Thyroid gland (tissue), 4 donors: Measurements from ENCODE around the gene TMEM272. TPM values are rescaled to one million over a fixed set of nuclear protein-coding genes. Genes with fewer than 3 reads are reported as not detected.

Experiments
- DNase-seq, 2 donors: peaks; one replicate each; pipeline ENCODE4 v3.0.0-alpha.2; 2019
- H3K27ac ChIP-seq, 3 donors: fragments of 200-600 bp; sonication (generic); 1 replicate in 2 of 3; 2 replicates in 1 of 3; pipeline ENCODE4 v1.5.1; 2016 to 2019; ENCODE audit warnings: mild to moderate bottlenecking in 1 of 3, moderate library complexity in 1 of 3
- H3K27me3 ChIP-seq: fragments of 200-600 bp; sonication (generic); one replicate; pipeline ENCODE4 v1.5.1; 2019
- H3K36me3 ChIP-seq, 2 donors: fragments of 200-600 bp; sonication (generic); one replicate each; pipeline ENCODE4 v1.5.1; 2016 to 2019
- H3K4me1 ChIP-seq, 2 donors: fragments of 200-600 bp; sonication (generic); one replicate each; pipeline ENCODE4 v1.5.1; 2017 to 2019
- H3K4me3 ChIP-seq, 3 donors: fragments of 200-600 bp; sonication (generic); replicated peaks in 1 of 3; 1 replicate in 2 of 3; 2 replicates in 1 of 3; pipeline ENCODE4 v1.5.1; 2016; ENCODE audit warnings: mild to moderate bottlenecking in 1 of 3
- H3K9me3 ChIP-seq: fragments of 200-600 bp; sonication (generic); one replicate; pipeline ENCODE4 v1.5.1; 2017
- CTCF ChIP-seq, 6 experiments: fragments of 200-600 bp in 3 of 6; fragments of 450-650 bp in 3 of 6; sonication (generic) in 3 of 6; IDR thresholded peaks; one replicate each; pipeline ENCODE4 v1.5.1; 2016 to 2019; ENCODE audit warnings: antibody characterized with exemption in 6 of 6, mild to moderate bottlenecking in 2 of 6, inconsistent platforms in 1 of 6, moderate library complexity in 1 of 6
- POLR2A ChIP-seq, 2 donors: fragments of 450-650 bp; IDR thresholded peaks; one replicate each; pipeline ENCODE4 v1.6.1; 2017; ENCODE audit warnings: antibody characterized with exemption in 2 of 2, mild to moderate bottlenecking in 2 of 2, moderate library complexity in 1 of 2
- WGBS, 2 donors: methylation state at CpG; one replicate each; pipeline ENCODE4 v1.1.5; 2017; 5-methylcytosine and 5-hydroxymethylcytosine counted together
- intact Hi-C: fragments of 100-400 bp; cut with DNase I; formaldehyde crosslinking; loops from one replicate; pipeline ENCODE4 v1.15.1; 2023
- total RNA-seq, 4 donors: library from RNA; depleted of rRNA; stranded (reverse); fragments of >200 nt; gene quantifications; one replicate each; pipeline ENCODE4 v1.2.3, GENCODE V29; 2016

Gene TMEM272
- total RNA-seq, 4 donors from 2014 or later = not detected

- Histone ChIP-seq H3K27ac (peak overlapping the region; percentile 95 to 100 (median 99)), H3K36me3 (no peaks in the 10 kb centered on the region), H3K4me3 (no peak overlapping the region), H3K4me1 (peaks cover 33 to 39% of the 10 kb centered on the region in 2 donors), H3K27me3 (no peaks in the 10 kb centered on the region), H3K9me3 (no peaks in the 10 kb centered on the region)
- WGBS, 2 donors = 82 to 87% methylated on average over 6 of the region's 6 CpGs
- DNase-seq = no peak
- intact Hi-C loops = no loop called here
- no peak for TF ChIP-seq CTCF (IDR thresholded peaks at IDR 0.05)
- TF ChIP-seq POLR2A (IDR thresholded peaks at IDR 0.05) = no peak
These were observed 74.8 kb downstream of the TMEM272 start for GRCh38 chr13:51770160-51770559.

GRCh38 chr13:51769455-51770127 is 75.4 kb downstream of the TMEM272 start:
- H3K9me3 ChIP-seq = no peaks in the 10 kb centered on the region
- peak; percentile 88 to 89 for DNase-seq
- H3K4me1 ChIP-seq = peaks cover 39 to 45% of the 10 kb centered on the region in 2 donors
- no peaks in the 10 kb centered on the region for H3K36me3 ChIP-seq
- H3K27me3 ChIP-seq = no peaks in the 10 kb centered on the region
- 48 to 50% methylated on average over 11 of the region's 11 CpGs for WGBS, 2 donors
- intact Hi-C loops = no loop called here
- peak overlapping the region; percentile 95 to 100 (median 99) for H3K27ac ChIP-seq
- TF ChIP-seq CTCF (IDR thresholded peaks at IDR 0.05) (no peak), POLR2A (IDR thresholded peaks at IDR 0.05) (peak; percentile 4 to 85)
- H3K4me3 ChIP-seq = no peak overlapping the region

- WGBS, 2 donors = 93 to 98% methylated on average over 18 to 19 of the region's 19 CpGs
These were observed 76.0 kb downstream of the TMEM272 start for GRCh38 chr13:51768976-51769375.

GRCh38 chr13:51768378-51768921 is 76.5 kb downstream of the TMEM272 start:
- WGBS, 2 donors = 82 to 88% methylated on average over 14 of the region's 15 CpGs
- intact Hi-C loops = no loop called here
- Histone ChIP-seq H3K4me3 (no peak overlapping the region), H3K27me3 (no peaks in the 10 kb centered on the region), H3K27ac (peak overlapping the region; percentile 95 to 100 (median 99)), H3K4me1 (peaks cover 50 to 56% of the 10 kb centered on the region in 2 donors), H3K36me3 (no peaks in the 10 kb centered on the region), H3K9me3 (no peaks in the 10 kb centered on the region)
- no peak for TF ChIP-seq POLR2A (IDR thresholded peaks at IDR 0.05)
- no peak for TF ChIP-seq CTCF (IDR thresholded peaks at IDR 0.05)
- DNase-seq = no peak

More at GRCh38 chr13:51768976-51769375, 76.0 kb downstream of the TMEM272 start:
- Histone ChIP-seq H3K4me3 (no peak overlapping the region), H3K36me3 (no peaks in the 10 kb centered on the region), H3K27me3 (no peaks in the 10 kb centered on the region), H3K9me3 (no peaks in the 10 kb centered on the region), H3K4me1 (peaks cover 45 to 51% of the 10 kb centered on the region in 2 donors), H3K27ac (peak overlapping the region; percentile 95 to 100 (median 99))
- intact Hi-C loops = no loop called here
- TF ChIP-seq POLR2A (IDR thresholded peaks at IDR 0.05) = no peak
- DNase-seq = no peak

GRCh38 chr13:51767100-51767499 is 77.9 kb downstream of the TMEM272 start:
- no peaks in the 10 kb centered on the region for H3K36me3 ChIP-seq
- DNase-seq = no peak
- no peaks in the 10 kb centered on the region for H3K27me3 ChIP-seq
- no peak overlapping the region for H3K4me3 ChIP-seq
- H3K27ac ChIP-seq = peak overlapping the region in 1 of 3 donors; percentile 100
- no peaks in the 10 kb centered on the region for H3K9me3 ChIP-seq
- TF ChIP-seq CTCF (IDR thresholded peaks at IDR 0.05) (no peak), POLR2A (IDR thresholded peaks at IDR 0.05) (no peak)
- H3K4me1 ChIP-seq = peaks cover 61 to 70% of the 10 kb centered on the region in 2 donors
- 91 to 95% methylated on average over 8 of the region's 8 CpGs for WGBS, 2 donors
- intact Hi-C loops = no loop called here
